WI38 (cell line): Measurements from ENCODE around the gene MAS1L.
"Not testable (repeated sequence)": the region's sequence is repeated elsewhere in the genome, so short reads cannot be mapped to it uniquely, and the experiment has no call there.

ENCODE experiments used
- H3K4me3 ChIP-seq: 2 replicates; pipeline ENCODE4 v1.5.1; 2011; ENCODE audit warnings: low read depth, mild to moderate bottlenecking, control low read depth, low read length
- CTCF ChIP-seq: IDR thresholded peaks from 2 replicates; pipeline ENCODE4 v1.5.1; 2012; ENCODE audit warnings: low read depth, mild to moderate bottlenecking, control low read depth, low read length

The MAS1L gene

GRCh38 chr6:29447670-29448069, 40.1 kb downstream of the MAS1L start:
- no peak for TF ChIP-seq CTCF
- H3K4me3 ChIP-seq = no peak overlapping the region

GRCh38 chr6:29444031-29444430, 43.7 kb downstream of the MAS1L start:
- not testable (repeated sequence) for H3K4me3 ChIP-seq

GRCh38 chr6:29442719-29443118, 45.0 kb downstream of the MAS1L start:
- TF ChIP-seq CTCF = no peak
- no peak overlapping the region for H3K4me3 ChIP-seq

- H3K4me3 ChIP-seq = no peak within 1 kb of the TSS
- TF ChIP-seq CTCF = no peak
Observed at GRCh38 chr6:29439006-29439405, 48.8 kb downstream of the MAS1L start, which contains the start of gene OR10C1. OR10C1 (plus strand) TSS chr6:29439306; CDS start chr6:29440016, 710 bp downstream.

GRCh38 chr6:29436730-29437129, 51.0 kb downstream of the MAS1L start:
- H3K4me3 ChIP-seq = not testable (repeated sequence)
